ENCODE measurements around the gene ESR2.

Gene ESR2

GRCh38 chr14:64265222-64265621, 28.9 kb downstream of the ESR2 start:
- no peak for DNase-seq (ENCODE audit: low read depth)

DNA sequence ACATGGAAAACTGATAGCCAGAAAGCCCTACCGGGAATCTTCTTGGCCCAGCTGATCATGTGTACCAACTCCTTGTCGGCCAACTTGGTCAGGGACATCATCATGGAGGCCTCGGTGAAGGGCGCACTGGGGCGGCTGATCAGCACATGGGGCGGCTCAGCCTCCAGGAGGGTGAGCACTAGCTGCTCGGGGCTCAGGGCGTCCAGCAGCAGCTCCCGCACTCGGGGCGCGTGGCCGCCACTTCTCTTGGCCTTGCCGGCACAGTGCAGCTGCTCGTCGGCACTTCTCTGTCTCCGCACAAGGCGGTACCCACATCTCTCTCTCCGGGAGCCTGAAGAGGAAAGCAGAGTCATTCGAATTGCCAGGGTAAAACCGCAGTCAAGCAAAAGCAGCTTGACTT, 33.8 kb downstream of the ESR2 start:
- DNase-seq (ENCODE audit: low read depth) = no peak

- DNase-seq (ENCODE audit: low read depth) = no peak
Measured at GRCh38 chr14:64255756-64256155, 38.4 kb downstream of the ESR2 start.

GRCh38 chr14:64253672-64254071, 40.5 kb downstream of the ESR2 start:
- DNase-seq (ENCODE audit: low read depth) = peak; percentile 1

DNA sequence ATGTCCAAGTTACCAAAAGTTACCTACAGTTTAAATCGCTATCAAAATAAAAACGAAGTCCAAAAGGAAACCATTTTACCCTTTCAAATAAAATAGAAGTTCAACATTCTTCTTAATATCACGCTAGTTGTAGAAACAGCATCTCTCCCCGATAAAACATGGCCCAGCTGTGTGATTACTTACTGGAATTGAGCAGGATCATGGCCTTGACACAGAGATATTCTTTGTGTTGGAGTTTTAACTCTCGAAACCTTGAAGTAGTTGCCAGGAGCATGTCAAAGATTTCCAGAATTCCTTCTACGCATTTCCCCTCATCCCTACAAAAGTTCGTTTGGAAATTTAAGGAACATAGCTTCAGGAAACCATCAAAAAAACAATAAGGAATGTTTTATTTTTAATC, 44.8 kb downstream of the ESR2 start:
- DNase-seq (ENCODE audit: low read depth) = no peak

GRCh38 chr14:64248689-64249088, 45.5 kb downstream of the ESR2 start:
- DNase-seq (ENCODE audit: low read depth) = no peak

GRCh38 chr14:64247195-64247594, 47.0 kb downstream of the ESR2 start:
- no peak for DNase-seq (ENCODE audit: low read depth)

DNA sequence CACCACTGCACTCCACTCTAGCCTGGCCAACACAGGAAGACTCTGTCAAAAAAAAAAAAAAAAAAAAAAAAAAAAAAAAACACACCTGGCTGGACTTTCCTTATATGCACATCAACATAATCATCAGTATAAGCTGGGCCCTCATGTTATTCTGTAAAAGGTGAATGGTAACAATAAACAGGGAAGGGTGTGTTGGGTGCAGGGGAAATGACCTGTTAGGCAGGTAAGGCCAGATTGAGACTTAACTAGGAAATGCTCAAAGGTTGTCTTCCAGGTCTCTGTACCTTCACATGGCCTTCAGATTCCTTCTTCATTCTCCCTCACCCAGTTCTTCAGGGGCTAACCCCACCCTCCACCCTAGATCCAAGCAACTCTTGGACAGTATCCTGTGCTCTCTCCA, 47.5 kb downstream of the ESR2 start:
- DNase-seq (ENCODE audit: low read depth) = no peak

- DNase-seq (ENCODE audit: low read depth) = no peak
Measured at GRCh38 chr14:64245491-64245890, 48.7 kb downstream of the ESR2 start.

GRCh38 chr14:64244279-64244678, 49.9 kb downstream of the ESR2 start:
- no peak for DNase-seq (ENCODE audit: low read depth)

- no peak for DNase-seq (ENCODE audit: low read depth)
Measured at GRCh38 chr14:64238631-64239030, 55.5 kb downstream of the ESR2 start.

DNA sequence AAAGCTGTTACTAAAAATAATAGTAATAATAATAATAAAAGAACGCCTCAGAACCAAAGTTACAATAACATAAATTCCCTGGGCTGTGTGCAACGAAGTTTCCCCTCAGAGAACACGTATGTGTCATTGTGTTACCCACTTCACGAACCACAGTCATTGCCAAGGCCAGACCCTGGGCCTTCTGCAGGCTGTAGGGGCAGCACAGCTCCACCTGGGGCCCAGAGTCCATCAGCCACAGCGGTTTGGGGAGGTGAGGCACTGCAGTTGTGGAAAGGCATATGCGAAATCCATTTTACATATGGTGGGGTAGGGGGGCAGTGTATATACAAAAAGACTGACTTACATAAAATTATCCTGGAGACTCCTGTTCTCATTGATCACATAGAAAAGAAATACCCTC, 56.1 kb downstream of the ESR2 start:
- DNase-seq (ENCODE audit: low read depth) = no peak

GRCh38 chr14:64235652-64236640, 58.2 kb downstream of the ESR2 start:
- no peak for DNase-seq (ENCODE audit: low read depth)

DNA sequence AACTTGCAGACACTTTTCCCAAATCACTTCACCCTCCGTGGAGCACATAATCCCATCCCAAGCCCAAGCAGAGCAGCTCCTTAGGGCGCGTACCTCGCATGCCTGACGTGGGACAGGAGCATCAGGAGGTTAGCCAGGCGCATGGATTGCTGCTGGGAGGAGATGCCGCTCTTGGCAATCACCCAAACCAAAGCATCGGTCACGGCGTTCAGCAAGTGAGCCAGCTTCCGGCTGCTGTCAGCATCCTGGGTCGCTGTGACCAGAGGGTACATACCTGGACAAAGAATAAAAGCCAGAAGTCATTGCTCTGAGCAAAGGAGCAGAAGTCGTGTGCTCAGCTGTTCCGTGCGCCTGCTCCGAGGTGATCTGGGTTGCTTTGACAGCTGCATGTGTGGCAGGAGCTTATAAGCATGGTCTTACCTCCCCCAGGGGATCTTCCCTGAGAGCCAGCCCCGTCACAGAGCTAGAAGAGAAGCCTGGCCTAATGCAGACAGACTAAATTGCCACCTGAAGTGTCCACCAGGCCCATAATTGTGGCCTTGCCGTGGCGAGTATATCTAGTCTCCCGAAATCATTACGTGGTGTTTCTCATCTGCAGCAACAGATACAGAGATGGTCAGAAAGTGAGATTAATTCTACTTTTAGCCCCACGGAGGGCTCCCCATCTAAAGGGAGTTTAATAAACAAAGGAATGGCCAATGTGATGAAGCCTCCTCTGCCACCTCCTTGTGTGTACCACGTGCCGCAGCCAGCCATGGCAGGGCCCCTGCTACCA, 59.1 kb downstream of the ESR2 start:
- DNase-seq (ENCODE audit: low read depth) = no peak

GRCh38 chr14:64233531-64234190, 60.5 kb downstream of the ESR2 start:
- DNase-seq (ENCODE audit: low read depth) = no peak

DNA sequence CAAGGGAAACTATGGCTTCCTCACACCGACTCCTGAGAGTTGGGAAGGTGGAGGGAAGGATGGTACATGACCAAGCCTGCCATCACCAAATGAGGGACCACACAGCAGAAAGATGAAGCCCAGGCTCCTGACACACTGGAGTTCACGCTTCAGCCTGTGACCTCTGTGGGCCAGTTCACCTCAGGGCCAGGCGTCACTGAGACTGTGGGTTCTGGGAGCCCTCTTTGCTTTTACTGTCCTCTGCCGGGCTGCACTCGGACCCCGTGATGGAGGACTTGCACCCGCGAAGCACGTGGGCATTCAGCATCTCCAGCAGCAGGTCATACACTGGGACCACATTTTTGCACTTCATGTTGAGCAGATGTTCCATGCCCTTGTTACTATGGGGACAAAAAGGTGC, 61.2 kb downstream of the ESR2 start:
- no peak for DNase-seq (ENCODE audit: low read depth)

GRCh38 chr14:64232095-64232838, 61.9 kb downstream of the ESR2 start:
- DNase-seq (ENCODE audit: low read depth) = no peak

DNA sequence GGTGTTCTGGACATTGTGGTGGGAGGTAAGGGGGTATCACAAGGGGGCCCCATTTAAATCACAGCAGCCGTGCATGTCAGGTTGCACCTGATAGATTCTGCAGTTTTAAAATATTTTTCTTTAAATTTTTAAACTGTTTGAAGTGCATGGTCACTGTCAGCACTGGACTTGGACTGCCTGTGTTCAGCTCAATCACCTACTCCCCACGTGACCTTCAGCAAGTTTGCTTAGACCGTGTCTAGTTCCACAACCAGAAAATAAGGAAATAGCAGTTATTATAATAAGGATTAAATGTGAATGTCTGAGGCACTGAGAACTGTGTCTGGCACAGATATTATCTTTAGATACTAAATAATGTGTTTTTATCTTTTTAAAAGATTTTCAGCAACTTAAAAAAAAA, 64.7 kb downstream of the ESR2 start:
- no peak for DNase-seq (ENCODE audit: low read depth)

DNA sequence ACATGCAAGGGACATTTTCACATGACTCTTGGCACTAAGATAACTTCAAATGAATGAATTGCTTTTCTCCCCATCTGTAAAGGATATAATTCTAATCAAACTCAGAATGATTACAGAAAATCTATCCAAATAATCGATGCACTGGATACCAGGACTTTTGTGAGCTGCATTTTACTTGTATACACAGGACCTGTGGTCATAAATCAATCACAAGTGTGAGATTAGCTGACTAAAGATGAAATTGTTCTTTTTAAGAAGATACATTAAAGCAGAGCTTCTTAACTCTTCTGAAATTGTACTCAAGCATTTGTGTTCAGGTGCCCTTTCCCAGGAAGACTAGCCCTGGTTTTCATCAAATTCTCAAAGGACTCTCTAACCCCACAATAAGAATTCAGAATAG, 66.3 kb downstream of the ESR2 start:
- no peak for DNase-seq (ENCODE audit: low read depth)

GRCh38 chr14:64225151-64225757, 68.9 kb downstream of the ESR2 start:
- no peak for DNase-seq (ENCODE audit: low read depth)

DNA sequence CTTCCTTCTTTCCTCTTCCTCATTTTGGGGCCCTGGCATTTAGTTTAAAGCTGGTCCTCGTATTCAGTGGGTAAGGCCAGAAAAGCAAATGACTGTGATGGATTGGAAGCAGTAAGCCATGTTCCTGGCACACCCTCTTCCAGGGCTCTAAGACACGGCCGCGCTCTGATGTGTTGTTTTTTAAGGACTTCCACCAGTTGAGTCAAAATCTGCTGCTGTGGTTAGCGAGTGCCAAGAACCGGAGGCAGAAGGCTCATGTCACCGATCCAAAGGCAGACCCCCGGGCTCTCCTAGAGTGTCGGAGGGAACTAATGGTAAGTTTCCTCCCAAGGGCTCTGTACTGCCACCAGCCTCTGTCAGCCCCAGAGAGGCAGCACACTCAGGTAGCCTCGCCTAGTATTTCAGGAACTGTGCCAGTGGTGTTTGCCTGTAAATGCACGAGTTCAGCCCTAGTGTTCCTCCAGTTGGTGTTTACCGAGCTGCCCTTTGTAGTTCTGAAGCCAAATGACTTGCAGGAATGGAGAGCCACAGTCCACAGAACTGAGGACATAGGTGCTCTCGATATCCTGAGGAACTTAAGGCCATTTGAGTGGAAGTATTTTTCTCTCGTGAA, 72.7 kb downstream of the ESR2 start:
- DNase-seq (ENCODE audit: low read depth) = no peak
